ENCODE data around the gene FOXF1.
A peak's percentile ranks its signal among the peaks of the same experiment; 100 is the strongest.

The FOXF1 gene

DNA sequence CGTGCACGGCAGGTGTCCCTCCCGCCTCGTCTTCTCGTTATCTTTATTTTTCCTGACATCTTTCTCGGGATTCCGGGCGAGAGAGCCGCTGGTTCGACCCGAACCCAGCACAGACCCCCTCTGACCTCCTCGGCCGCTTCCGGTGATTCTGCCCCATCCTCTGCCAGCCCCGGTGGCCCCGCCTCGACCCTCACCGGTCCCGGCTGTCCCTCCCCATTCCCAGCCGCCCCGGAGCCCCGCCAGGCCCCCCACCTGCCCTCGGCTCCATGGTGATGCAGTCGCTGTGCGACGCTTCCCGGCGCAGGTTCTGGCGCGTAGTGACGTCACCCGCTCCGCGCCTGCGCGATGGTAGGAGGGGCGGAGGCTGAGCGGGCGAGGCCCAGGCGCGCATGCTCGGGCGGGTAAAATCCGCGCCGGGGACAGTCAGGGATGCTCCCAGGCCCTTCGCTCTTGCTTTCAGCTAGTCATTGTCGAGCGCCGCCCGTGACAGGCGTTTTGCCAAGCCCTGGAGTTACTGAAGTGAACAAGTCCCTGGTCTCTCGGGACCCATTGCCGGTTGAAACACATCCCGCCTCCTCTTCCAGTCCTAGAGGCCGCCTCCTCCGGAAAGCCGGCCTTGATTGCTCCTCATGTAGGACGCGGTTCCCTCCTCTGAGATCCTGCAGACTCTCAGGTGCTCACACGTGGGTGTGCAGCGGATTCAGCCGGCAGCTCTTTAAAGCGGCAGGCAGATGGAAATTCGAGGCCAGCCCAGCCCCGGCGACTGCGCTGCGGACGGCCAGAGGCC, 44.8 kb downstream of the FOXF1 start, which contains the start of gene MTHFSD:
TSS of gene MTHFSD (minus strand) at position 319 of the 787 bp plus-strand sequence. CDS start at position 268, 51 bp downstream.
- H4K5ac ChIP-seq (ENCODE audit: low read length): no peak within 1 kb of the TSS
- H3K79me1 ChIP-seq (ENCODE audit: low read length): peaks cover 2% of the 10 kb centered on the region
- peak within 1 kb of the TSS; percentile 58 for H3K4me3 ChIP-seq (ENCODE audit: low read length)
- no peaks in the 10 kb centered on the region for H3K79me2 ChIP-seq (ENCODE audit: control insufficient read depth, insufficient read depth, low read length)
- H3K27ac ChIP-seq (ENCODE audit: low read depth, low read length): peak within 1 kb of the TSS; percentile 6
- peak within 1 kb of the TSS; percentile 95 for H4K8ac ChIP-seq (ENCODE audit: low read depth, low read length)
- peak within 1 kb of the TSS; percentile 61 for H3K4ac ChIP-seq (ENCODE audit: low read depth, low read length)
- peak within 1 kb of the TSS; percentile 85 for H3K56ac ChIP-seq (ENCODE audit: low read length)
- no CpG with 5 or more reads among the region's 70 CpGs for WGBS (ENCODE audit: extremely low coverage, insufficient coverage, low lambda C conversion rate)
- H3K23ac ChIP-seq (ENCODE audit: low read length): no peak within 1 kb of the TSS
- H3K4me1 ChIP-seq (ENCODE audit: control insufficient read depth, low read depth, low read length): no peaks in the 10 kb centered on the region
- DNase-seq: peak; percentile 95
- peak within 1 kb of the TSS; percentile 93 for H3K4me2 ChIP-seq (ENCODE audit: low read length)
- H2BK120ac ChIP-seq (ENCODE audit: low read depth, low read length): no peak within 1 kb of the TSS
- H2BK15ac ChIP-seq (replicated peaks; ENCODE audit: low read depth): no peak within 1 kb of the TSS
- H3K9ac ChIP-seq (ENCODE audit: low read length): peak within 1 kb of the TSS; percentile 73
- H3K36me3 ChIP-seq (ENCODE audit: control insufficient read depth, insufficient read depth, low read length): no peaks in the 10 kb centered on the region
- peak within 1 kb of the TSS; percentile 45 for H3K18ac ChIP-seq (ENCODE audit: low read length)
- H2AK5ac ChIP-seq (ENCODE audit: low read length): no peak within 1 kb of the TSS
- no peak within 1 kb of the TSS for H2BK5ac ChIP-seq (ENCODE audit: low read length)
- no peaks in the 10 kb centered on the region for H3K27me3 ChIP-seq (ENCODE audit: insufficient read depth, low read length, poor library complexity)

DNA sequence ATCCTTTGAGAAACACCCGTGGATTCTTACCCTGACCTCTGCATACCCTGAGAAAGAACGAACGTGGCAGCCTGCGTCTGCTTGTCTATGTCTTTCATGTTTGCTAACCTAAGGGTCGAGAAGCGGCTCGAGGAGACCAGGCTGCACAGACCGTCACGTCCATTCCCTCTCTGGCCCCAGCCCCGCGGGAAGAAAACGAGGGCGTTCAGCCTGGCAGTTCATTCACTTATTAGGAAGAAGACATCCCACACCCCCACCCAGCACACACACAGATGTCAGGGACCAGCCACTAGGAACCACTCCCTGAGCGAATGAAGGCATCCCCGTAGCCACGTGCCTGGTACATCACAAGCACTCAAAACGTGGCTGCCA, 45.4 kb downstream of the FOXF1 start:
- H3K79me2 ChIP-seq (ENCODE audit: control insufficient read depth, insufficient read depth, low read length): no peaks in the 10 kb centered on the region
- H3K23ac ChIP-seq (ENCODE audit: low read length): no peak overlapping the region
- no peak for DNase-seq
- H2BK15ac ChIP-seq (replicated peaks; ENCODE audit: low read depth): no peak overlapping the region
- no peak overlapping the region for H3K4me3 ChIP-seq (ENCODE audit: low read length)
- H3K4me1 ChIP-seq (ENCODE audit: control insufficient read depth, low read depth, low read length): no peaks in the 10 kb centered on the region
- H4K8ac ChIP-seq (ENCODE audit: low read depth, low read length): no peak overlapping the region
- peak overlapping the region; percentile 35 for H3K4me2 ChIP-seq (ENCODE audit: low read length)
- no peak overlapping the region for H2AK5ac ChIP-seq (ENCODE audit: low read length)
- peak overlapping the region; percentile 68 for H3K9ac ChIP-seq (ENCODE audit: low read length)
- no peaks in the 10 kb centered on the region for H3K27me3 ChIP-seq (ENCODE audit: insufficient read depth, low read length, poor library complexity)
- no peak overlapping the region for H3K4ac ChIP-seq (ENCODE audit: low read depth, low read length)
- H2BK5ac ChIP-seq (ENCODE audit: low read length): no peak overlapping the region
- H3K36me3 ChIP-seq (ENCODE audit: control insufficient read depth, insufficient read depth, low read length): no peaks in the 10 kb centered on the region
- no CpG with 5 or more reads among the region's 17 CpGs for WGBS (ENCODE audit: extremely low coverage, insufficient coverage, low lambda C conversion rate)
- peaks cover 2% of the 10 kb centered on the region for H3K79me1 ChIP-seq (ENCODE audit: low read length)
- H2BK120ac ChIP-seq (ENCODE audit: low read depth, low read length): no peak overlapping the region
- peak overlapping the region; percentile 77 for H3K56ac ChIP-seq (ENCODE audit: low read length)
- H3K27ac ChIP-seq (ENCODE audit: low read depth, low read length): no peak overlapping the region
- H4K5ac ChIP-seq (ENCODE audit: low read length): no peak overlapping the region
- H3K18ac ChIP-seq (ENCODE audit: low read length): no peak overlapping the region

GRCh38 chr16:86556576-86556975, 46.2 kb downstream of the FOXF1 start:
- H3K27ac ChIP-seq (ENCODE audit: low read depth, low read length): no peak overlapping the region
- no peak overlapping the region for H3K9ac ChIP-seq (ENCODE audit: low read length)
- H3K18ac ChIP-seq (ENCODE audit: low read length): no peak overlapping the region
- H3K4me1 ChIP-seq (ENCODE audit: control insufficient read depth, low read depth, low read length): no peaks in the 10 kb centered on the region
- H3K79me2 ChIP-seq (ENCODE audit: control insufficient read depth, insufficient read depth, low read length): no peaks in the 10 kb centered on the region
- H2BK120ac ChIP-seq (ENCODE audit: low read depth, low read length): no peak overlapping the region
- no peak overlapping the region for H2BK5ac ChIP-seq (ENCODE audit: low read length)
- WGBS (ENCODE audit: extremely low coverage, insufficient coverage, low lambda C conversion rate): no CpG with 5 or more reads among the region's 5 CpGs
- no peak overlapping the region for H4K8ac ChIP-seq (ENCODE audit: low read depth, low read length)
- DNase-seq: no peak
- no peak overlapping the region for H2BK15ac ChIP-seq (replicated peaks; ENCODE audit: low read depth)
- no peak overlapping the region for H3K4me3 ChIP-seq (ENCODE audit: low read length)
- peaks cover 2% of the 10 kb centered on the region for H3K79me1 ChIP-seq (ENCODE audit: low read length)
- no peaks in the 10 kb centered on the region for H3K27me3 ChIP-seq (ENCODE audit: insufficient read depth, low read length, poor library complexity)
- no peak overlapping the region for H3K4ac ChIP-seq (ENCODE audit: low read depth, low read length)
- H4K5ac ChIP-seq (ENCODE audit: low read length): no peak overlapping the region
- H3K23ac ChIP-seq (ENCODE audit: low read length): no peak overlapping the region
- H2AK5ac ChIP-seq (ENCODE audit: low read length): no peak overlapping the region
- H3K36me3 ChIP-seq (ENCODE audit: control insufficient read depth, insufficient read depth, low read length): no peaks in the 10 kb centered on the region
- no peak overlapping the region for H3K56ac ChIP-seq (ENCODE audit: low read length)
- H3K4me2 ChIP-seq (ENCODE audit: low read length): no peak overlapping the region

DNA sequence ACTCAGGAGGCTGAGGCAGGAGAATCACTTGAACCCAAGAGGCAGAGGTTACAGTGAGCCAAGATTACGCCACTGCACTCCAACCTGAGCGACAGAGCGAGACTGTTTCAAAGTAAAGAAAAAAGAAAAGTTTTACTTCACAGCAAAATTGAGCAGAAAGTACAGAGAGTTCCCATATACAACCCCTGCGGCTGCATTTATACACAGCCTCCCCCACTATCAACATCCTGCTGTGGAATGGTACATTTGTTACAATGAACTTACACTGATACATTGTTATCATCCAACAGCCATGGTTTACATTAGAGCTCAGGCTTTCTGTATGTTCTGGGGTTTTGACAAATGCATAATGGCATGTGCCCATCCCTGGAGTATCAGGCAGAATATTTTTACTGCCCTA, 47.3 kb downstream of the FOXF1 start:
- H3K4me1 ChIP-seq (ENCODE audit: control insufficient read depth, low read depth, low read length): no peaks in the 10 kb centered on the region

GRCh38 chr16:86558355-86559193, 48.2 kb downstream of the FOXF1 start:
- no peak overlapping the region for H2BK15ac ChIP-seq (replicated peaks; ENCODE audit: low read depth)
- no peaks in the 10 kb centered on the region for H3K79me2 ChIP-seq (ENCODE audit: control insufficient read depth, insufficient read depth, low read length)
- no peak overlapping the region for H3K4me2 ChIP-seq (ENCODE audit: low read length)
- H3K36me3 ChIP-seq (ENCODE audit: control insufficient read depth, insufficient read depth, low read length): no peaks in the 10 kb centered on the region
- H3K18ac ChIP-seq (ENCODE audit: low read length): no peak overlapping the region
- H4K5ac ChIP-seq (ENCODE audit: low read length): no peak overlapping the region
- WGBS (ENCODE audit: extremely low coverage, insufficient coverage, low lambda C conversion rate): no CpG with 5 or more reads among the region's 28 CpGs
- no peak overlapping the region for H3K56ac ChIP-seq (ENCODE audit: low read length)
- H3K4ac ChIP-seq (ENCODE audit: low read depth, low read length): no peak overlapping the region
- H3K79me1 ChIP-seq (ENCODE audit: low read length): peaks cover 2% of the 10 kb centered on the region
- H3K4me3 ChIP-seq (ENCODE audit: low read length): no peak overlapping the region
- H3K23ac ChIP-seq (ENCODE audit: low read length): no peak overlapping the region
- H3K27ac ChIP-seq (ENCODE audit: low read depth, low read length): no peak overlapping the region
- DNase-seq: no peak
- H3K9ac ChIP-seq (ENCODE audit: low read length): no peak overlapping the region
- H2AK5ac ChIP-seq (ENCODE audit: low read length): no peak overlapping the region
- peaks cover 3% of the 10 kb centered on the region for H3K27me3 ChIP-seq (ENCODE audit: insufficient read depth, low read length, poor library complexity)
- no peak overlapping the region for H4K8ac ChIP-seq (ENCODE audit: low read depth, low read length)
- H2BK120ac ChIP-seq (ENCODE audit: low read depth, low read length): no peak overlapping the region
- no peaks in the 10 kb centered on the region for H3K4me1 ChIP-seq (ENCODE audit: control insufficient read depth, low read depth, low read length)
- H2BK5ac ChIP-seq (ENCODE audit: low read length): no peak overlapping the region

More for the DNA sequence above, 47.3 kb downstream of the FOXF1 start:
- no peak overlapping the region for H4K5ac ChIP-seq (ENCODE audit: low read length)
- H2BK15ac ChIP-seq (replicated peaks; ENCODE audit: low read depth): no peak overlapping the region
- no peak overlapping the region for H4K8ac ChIP-seq (ENCODE audit: low read depth, low read length)
- H3K4me3 ChIP-seq (ENCODE audit: low read length): no peak overlapping the region
- no peak overlapping the region for H3K23ac ChIP-seq (ENCODE audit: low read length)
- no peak overlapping the region for H2AK5ac ChIP-seq (ENCODE audit: low read length)
- H3K4me2 ChIP-seq (ENCODE audit: low read length): no peak overlapping the region
- H3K79me2 ChIP-seq (ENCODE audit: control insufficient read depth, insufficient read depth, low read length): no peaks in the 10 kb centered on the region
- H3K79me1 ChIP-seq (ENCODE audit: low read length): peaks cover 2% of the 10 kb centered on the region
- no peaks in the 10 kb centered on the region for H3K36me3 ChIP-seq (ENCODE audit: control insufficient read depth, insufficient read depth, low read length)
- H2BK120ac ChIP-seq (ENCODE audit: low read depth, low read length): no peak overlapping the region
- H3K27me3 ChIP-seq (ENCODE audit: insufficient read depth, low read length, poor library complexity): no peaks in the 10 kb centered on the region
- H3K9ac ChIP-seq (ENCODE audit: low read length): no peak overlapping the region
- H3K18ac ChIP-seq (ENCODE audit: low read length): no peak overlapping the region
- no peak overlapping the region for H3K56ac ChIP-seq (ENCODE audit: low read length)
- WGBS (ENCODE audit: extremely low coverage, insufficient coverage, low lambda C conversion rate): no CpG with 5 or more reads among the region's 4 CpGs
- no peak for DNase-seq
- H3K27ac ChIP-seq (ENCODE audit: low read depth, low read length): no peak overlapping the region
- H2BK5ac ChIP-seq (ENCODE audit: low read length): no peak overlapping the region
- no peak overlapping the region for H3K4ac ChIP-seq (ENCODE audit: low read depth, low read length)
